ENCODE data around the gene LUZP1. TPM values are rescaled to one million over a fixed set of nuclear protein-coding genes. Genes with fewer than 3 reads are reported as not detected.
A peak's percentile ranks its signal among the peaks of the same experiment; 100 is the strongest.
"Not testable (repeated sequence)": the region's sequence is repeated elsewhere in the genome, so short reads cannot be mapped to it uniquely, and the experiment has no call there.

LUZP1 gene
- 10 to 100 TPM; 31.9 to 35.4 TPM for total RNA-seq
- long read RNA-seq, donor 1, partial matches to known transcripts, result 4 of 14 reads
- long read RNA-seq, donor 1, other reads (novel, unspliced or antisense), result 6 of 14 reads
- long read RNA-seq, donor 2, transcript LUZP1-204 (4 exons, 1,190 nt), result major isoform, 8 of 70 reads
- long read RNA-seq, donor 2, partial matches to known transcripts, result 32 of 70 reads
- long read RNA-seq, donor 2, other reads (novel, unspliced or antisense), result 30 of 70 reads

DNA sequence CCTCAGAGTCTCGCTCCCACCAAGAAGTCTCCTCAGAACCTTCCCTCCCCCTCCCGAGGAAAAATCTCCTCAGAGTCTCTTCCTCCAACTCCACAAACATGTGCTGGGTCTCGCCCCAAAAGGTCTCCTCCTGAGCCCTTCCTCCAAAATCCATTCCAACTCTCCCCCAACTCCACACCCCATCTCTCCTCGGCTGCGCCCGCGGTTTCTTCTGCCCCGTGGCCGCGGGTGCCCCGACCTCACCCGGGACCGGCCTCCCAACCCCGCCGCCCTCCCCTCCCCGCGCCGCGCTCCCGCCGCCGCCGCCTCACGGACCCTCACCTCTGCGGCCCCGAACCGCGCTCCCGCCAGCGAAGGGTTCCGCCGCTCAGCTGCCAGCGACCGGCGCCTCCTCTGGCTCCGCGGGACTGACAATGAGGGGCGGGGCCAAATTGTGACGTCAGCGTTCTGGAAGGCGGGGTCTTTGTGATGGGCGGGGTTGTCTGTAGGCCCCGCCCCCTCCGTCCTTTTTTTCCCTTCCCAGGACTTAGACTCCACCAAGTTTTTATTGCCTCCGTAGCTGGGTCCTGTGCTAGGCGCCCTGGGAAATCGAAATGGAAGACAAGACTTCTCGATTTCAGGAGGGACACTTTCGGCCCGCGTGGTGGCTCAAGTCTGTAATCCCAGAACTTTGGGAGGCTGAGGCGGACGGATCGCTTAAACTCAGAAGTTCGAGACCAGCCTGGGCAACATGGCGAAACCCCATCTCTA lies at the start of gene LUZP1:
Gene LUZP1, minus strand, starts transcription at position 412 of the 750 bp plus-strand sequence.
- peak; percentile 98 for DNase-seq (ENCODE audit: low spot score)
- intact Hi-C loops (cut with DNase I), result no loop called here

DNA sequence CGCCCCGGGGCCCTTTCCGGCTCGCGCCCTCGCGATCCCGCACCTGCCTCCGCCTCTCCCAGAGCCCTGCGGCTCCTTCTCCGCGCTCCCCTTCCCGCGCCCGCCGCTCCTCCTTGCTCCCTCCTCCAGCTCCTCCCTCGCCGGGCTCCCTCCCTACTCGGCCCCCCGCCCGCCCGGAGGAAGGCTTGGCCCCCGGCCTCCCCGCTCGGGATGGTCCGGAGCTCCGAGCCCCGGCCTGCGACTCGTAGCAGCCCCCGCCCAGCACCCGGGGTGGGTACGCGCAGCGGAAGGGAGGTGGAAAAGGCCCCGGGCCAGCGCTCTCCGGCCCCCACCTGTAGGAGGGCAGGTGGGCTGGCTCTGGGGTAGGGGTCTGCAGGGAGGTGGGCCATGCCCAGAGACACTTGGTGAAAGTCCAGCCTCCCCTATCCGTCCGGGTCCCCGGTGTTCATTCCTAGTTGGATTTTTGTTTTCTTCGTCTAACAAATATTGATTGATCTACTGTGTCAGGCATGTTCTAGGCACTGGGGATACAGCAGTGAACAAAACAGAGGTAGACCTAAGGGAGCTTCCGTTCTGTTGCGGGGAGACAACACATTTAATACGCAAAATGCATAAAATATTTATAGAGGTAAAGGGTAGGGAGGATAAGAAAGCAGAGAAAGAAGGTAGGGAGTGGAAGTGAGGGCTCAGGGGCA lies 48.9 kb upstream of the LUZP1 start, which contains the start of gene HTR1D:
Gene HTR1D, minus strand, starts transcription at position 82 of the 695 bp plus-strand sequence. CDS start 23,283 bp downstream, outside the sequence.
- intact Hi-C loops (cut with DNase I), result no loop called here
- DNase-seq (ENCODE audit: low spot score), result peak; percentile 76

- intact Hi-C loops (cut with DNase I), result no loop called here
- peak; percentile 80 for DNase-seq (ENCODE audit: low spot score)
Measured at GRCh38 chr1:23216771-23217420, 48.2 kb upstream of the LUZP1 start.

- intact Hi-C loops (cut with DNase I), result no loop called here
- peak; percentile 64 for DNase-seq (ENCODE audit: low spot score)
Measured at GRCh38 chr1:23215751-23216449, 47.2 kb upstream of the LUZP1 start.

- intact Hi-C loops (cut with DNase I), result no loop called here
- DNase-seq (ENCODE audit: low spot score), result no peak
Measured at GRCh38 chr1:23215291-23215690, 46.6 kb upstream of the LUZP1 start.

DNA sequence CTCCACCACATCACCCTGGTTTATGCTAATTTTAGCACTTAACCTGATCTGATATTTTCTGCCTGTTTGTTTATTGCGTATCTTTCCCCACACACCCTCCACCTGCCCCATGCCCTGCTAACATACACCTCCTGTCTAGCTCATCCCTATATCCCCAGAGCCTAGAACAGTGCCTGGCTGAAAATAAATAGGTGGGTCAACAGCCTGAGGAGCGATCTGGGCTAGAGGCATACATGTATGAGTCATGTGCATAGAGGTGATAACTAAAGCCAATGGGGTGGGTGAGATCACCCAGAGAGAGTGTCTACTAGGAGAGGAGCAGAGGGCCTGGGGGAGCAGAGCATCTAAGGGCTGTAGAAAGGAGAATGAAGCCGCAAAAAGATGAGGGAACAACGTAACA lies 46.0 kb upstream of the LUZP1 start:
- no peak for DNase-seq (ENCODE audit: low spot score)
- intact Hi-C loops (cut with DNase I), result no loop called here

DNA sequence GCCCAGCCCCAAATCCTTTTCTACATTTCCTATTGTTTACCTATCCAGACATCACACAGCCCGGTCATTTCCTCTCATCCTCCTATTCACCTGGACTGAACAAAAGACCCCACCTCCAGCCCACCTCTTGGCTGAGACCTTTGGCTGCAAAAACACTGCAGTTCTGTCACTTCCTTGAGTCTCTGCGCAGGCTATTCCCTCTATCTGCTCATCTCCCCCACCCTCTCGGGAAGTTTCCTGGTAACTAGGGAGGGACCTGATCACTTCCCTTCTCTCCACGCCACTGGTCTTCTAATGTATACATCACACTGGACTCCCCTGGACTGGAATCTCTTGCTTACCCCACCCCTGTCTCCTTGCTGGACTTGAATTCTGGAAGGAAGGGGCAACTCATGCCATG lies 43.3 kb upstream of the LUZP1 start:
- intact Hi-C loops (cut with DNase I), result no loop called here
- DNase-seq (ENCODE audit: low spot score), result no peak

GRCh38 chr1:23210963-23211362 lies 42.3 kb upstream of the LUZP1 start:
- intact Hi-C loops (cut with DNase I), result no loop called here
- no peak for DNase-seq (ENCODE audit: low spot score)

GRCh38 chr1:23210351-23210785 lies 41.7 kb upstream of the LUZP1 start:
- DNase-seq (ENCODE audit: low spot score), result no peak
- intact Hi-C loops (cut with DNase I), result no loop called here

DNA sequence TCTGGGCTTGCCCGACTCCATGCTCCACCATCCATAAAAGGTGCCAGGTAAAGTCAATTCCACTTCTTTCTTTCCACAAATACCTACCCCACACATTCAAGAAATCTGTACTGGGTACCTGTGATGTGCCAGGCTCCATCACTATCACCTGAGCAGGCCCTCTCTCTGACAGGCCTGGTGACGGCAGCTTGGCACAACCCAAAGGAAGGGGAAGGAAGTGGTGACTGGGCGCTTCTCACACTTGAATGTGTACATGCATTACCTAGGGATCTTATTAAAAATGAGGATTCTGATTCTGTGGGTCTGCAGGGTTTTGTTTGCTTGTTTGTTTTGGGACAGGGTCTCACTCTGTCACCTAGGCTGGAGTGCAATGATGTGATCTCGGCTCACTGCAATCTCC lies 41.1 kb upstream of the LUZP1 start:
- no peak for DNase-seq (ENCODE audit: low spot score)
- intact Hi-C loops (cut with DNase I), result no loop called here

- no peak for DNase-seq (ENCODE audit: low spot score)
- intact Hi-C loops (cut with DNase I), result no loop called here
Measured at GRCh38 chr1:23208527-23208926, 39.9 kb upstream of the LUZP1 start.

GRCh38 chr1:23207733-23208132 lies 39.1 kb upstream of the LUZP1 start:
- not testable (repeated sequence) for DNase-seq (ENCODE audit: low spot score)

GRCh38 chr1:23202263-23202749 lies 33.6 kb upstream of the LUZP1 start:
- intact Hi-C loops (cut with DNase I), result no loop called here
- DNase-seq (ENCODE audit: low spot score), result no peak

More at GRCh38 chr1:23207733-23208132, 39.1 kb upstream of the LUZP1 start:
- intact Hi-C loops (cut with DNase I), result not testable (repeated sequence)

DNA sequence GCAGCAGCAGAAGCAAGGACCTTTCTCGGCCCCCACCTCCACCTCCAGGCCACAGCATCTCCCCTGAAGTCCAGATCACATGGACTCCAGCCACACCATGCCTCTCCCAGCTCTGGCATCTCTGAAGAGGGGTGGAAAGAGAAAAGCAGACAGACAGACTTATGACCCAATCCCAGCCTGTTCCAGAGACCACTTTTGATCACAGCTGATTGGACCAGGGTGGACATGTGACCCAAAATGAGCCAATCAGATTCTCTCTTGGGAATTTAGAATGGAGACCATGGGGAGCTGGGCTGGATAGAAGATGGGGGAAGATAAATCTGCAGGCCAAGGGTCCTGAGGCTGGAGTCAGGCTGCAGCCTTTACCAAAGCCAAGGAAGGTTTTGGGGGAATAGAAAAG lies 32.2 kb upstream of the LUZP1 start:
- DNase-seq (ENCODE audit: low spot score), result no peak
- intact Hi-C loops (cut with DNase I), result no loop called here

- peak; percentile 10 for DNase-seq (ENCODE audit: low spot score)
- intact Hi-C loops (cut with DNase I), result no loop called here
Measured at GRCh38 chr1:23198373-23198772, 29.7 kb upstream of the LUZP1 start.

GRCh38 chr1:23196627-23197328 lies 28.1 kb upstream of the LUZP1 start:
- DNase-seq (ENCODE audit: low spot score), result peak; percentile 18
- intact Hi-C loops (cut with DNase I), result no loop called here

GRCh38 chr1:23194119-23194984 lies 25.7 kb upstream of the LUZP1 start:
- intact Hi-C loops (cut with DNase I), result loop anchor here in 1 of 2 donors (5.0 kb wide), 1 partner anchor 1987 kb away; no protein-coding TSS in a partner anchor
- DNase-seq (ENCODE audit: low spot score), result no peak
